ENCODE measurements around the gene FSIP2. TPM values are rescaled to one million over a fixed set of nuclear protein-coding genes. Genes with fewer than 3 reads are reported as not detected.

Gene FSIP2
- total and polyA plus RNA-seq, 11 donors: 0.01 to 1.5 (median 0.18) TPM

DNA sequence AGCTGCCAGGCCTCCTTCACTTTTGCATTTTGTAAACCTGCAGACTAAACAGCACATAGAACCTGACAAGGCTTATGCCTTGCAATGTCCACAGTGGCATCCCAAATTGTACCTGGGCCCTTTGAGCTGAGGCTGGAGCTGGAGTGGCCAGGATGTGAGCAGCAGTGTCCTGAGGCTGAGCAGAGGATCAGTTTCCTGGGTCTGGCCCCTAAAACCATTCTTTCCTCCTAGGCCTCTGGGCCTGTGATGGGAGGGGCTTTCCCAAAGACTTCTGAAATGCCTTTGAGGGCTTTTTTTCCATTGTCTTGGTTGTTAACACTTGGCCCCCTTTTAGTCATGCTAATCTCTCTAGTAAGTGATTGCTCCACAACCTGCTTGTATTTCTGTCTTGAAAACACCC is 32.8 kb downstream of the FSIP2 start:
- Histone ChIP-seq H3K27ac (no peak overlapping the region), H3K27me3 (no peaks in the 10 kb centered on the region), H3K36me3 (no peaks in the 10 kb centered on the region), H3K4me3 (no peak overlapping the region), H3K4me1 (no peaks in the 10 kb centered on the region), H3K9me3 (peaks cover 0 to 81% (median 33%) of the 10 kb centered on the region in 12 donors)
- intact Hi-C loops (cut with DNase I): no loop called here
- ATAC-seq (no peak), DNase-seq (no peak)
- TF ChIP-seq, protein P1, sequence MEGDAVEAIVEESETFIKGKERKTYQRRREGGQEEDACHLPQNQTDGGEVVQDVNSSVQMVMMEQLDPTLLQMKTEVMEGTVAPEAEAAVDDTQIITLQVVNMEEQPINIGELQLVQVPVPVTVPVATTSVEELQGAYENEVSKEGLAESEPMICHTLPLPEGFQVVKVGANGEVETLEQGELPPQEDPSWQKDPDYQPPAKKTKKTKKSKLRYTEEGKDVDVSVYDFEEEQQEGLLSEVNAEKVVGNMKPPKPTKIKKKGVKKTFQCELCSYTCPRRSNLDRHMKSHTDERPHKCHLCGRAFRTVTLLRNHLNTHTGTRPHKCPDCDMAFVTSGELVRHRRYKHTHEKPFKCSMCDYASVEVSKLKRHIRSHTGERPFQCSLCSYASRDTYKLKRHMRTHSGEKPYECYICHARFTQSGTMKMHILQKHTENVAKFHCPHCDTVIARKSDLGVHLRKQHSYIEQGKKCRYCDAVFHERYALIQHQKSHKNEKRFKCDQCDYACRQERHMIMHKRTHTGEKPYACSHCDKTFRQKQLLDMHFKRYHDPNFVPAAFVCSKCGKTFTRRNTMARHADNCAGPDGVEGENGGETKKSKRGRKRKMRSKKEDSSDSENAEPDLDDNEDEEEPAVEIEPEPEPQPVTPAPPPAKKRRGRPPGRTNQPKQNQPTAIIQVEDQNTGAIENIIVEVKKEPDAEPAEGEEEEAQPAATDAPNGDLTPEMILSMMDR (IDR thresholded peaks at IDR 0.05): no peak
- no peak for TF ChIP-seq POLR2A (IDR thresholded peaks at IDR 0.05)

DNA sequence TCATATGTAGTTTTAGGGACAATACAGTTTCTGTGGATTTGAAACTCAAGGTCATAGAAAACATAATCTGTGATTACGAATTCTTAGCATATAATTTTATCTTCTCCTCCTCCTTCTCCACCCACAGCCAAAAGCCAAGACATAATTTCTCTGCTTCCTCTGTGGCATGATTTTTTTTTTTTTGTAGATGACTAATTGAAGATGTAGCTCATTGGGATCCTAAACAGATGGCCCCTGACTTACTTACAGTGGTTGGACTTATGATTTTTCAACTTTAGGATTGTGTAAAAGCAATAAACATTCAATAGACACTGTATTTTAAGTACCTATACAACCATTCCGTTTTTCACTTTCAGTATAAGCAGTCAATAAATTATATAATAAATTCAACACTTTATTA is 42.3 kb downstream of the FSIP2 start:
- Histone ChIP-seq H3K27ac (no peak overlapping the region), H3K4me1 (no peaks in the 10 kb centered on the region), H3K27me3 (no peaks in the 10 kb centered on the region), H3K36me3 (no peaks in the 10 kb centered on the region), H3K4me3 (no peak overlapping the region), H3K9me3 (peaks cover 0 to 10% (median 0%) of the 10 kb centered on the region in 12 donors)
- intact Hi-C loops (cut with DNase I): no loop called here
- DNase-seq (no peak), ATAC-seq (no peak)
- WGBS, 4 donors: 69 to 86% (median 78%) methylated on average over 2 of the region's 2 CpGs
- TF ChIP-seq, protein P1 (IDR thresholded peaks at IDR 0.05): no peak
- TF ChIP-seq POLR2A (IDR thresholded peaks at IDR 0.05): no peak

DNA sequence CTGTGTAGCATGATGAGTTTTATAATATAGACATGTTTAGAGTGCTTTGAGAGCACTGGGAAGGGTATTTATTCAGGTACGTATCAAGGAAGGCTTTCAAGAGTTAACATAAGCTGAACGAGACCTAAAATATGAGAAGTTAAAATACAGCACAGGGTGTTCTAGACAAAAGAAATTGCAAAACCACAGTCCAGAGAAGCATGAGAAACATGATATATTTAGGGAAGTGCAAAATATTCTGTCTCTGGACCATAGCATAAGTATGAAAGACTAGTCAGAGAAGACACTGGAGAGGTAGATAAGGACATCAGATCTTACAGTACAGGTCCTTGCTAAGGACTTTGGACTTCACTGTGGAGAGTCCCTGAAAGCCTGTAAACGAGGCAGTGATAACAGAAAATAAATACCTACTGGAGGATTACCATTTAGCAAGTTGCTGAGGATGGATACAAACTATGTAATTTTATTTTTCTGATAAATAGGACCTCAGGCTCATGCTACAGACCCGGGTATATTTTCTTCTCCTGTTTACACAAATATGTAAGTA is 43.7 kb downstream of the FSIP2 start:
- WGBS, 4 donors: 72 to 77% (median 75%) methylated on average over 4 of the region's 4 CpGs
- Histone ChIP-seq H3K4me3 (no peak overlapping the region), H3K9me3 (no peaks in the 10 kb centered on the region)

DNA sequence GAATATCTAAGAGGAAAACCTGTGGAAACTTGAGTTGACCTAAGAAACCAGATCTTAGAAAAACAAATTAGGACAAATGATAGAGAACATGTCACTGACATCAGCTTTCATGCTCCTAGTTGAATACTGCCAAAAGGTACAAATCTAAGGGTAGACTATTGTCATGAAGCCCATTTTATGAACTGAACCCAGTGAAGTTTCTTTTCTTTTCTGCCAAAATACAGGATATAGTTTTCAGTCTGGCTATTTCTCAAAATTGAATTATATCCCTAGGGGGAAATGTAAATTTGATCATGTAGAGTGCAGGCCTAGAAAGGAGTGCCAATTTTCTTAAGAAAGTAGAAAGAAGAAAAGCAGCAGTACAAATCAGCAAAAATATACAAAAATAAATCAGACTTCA is 46.6 kb downstream of the FSIP2 start:
- DNase-seq: no peak
- no peak for ATAC-seq
- TF ChIP-seq, protein P1 (IDR thresholded peaks at IDR 0.05): no peak
- TF ChIP-seq POLR2A (IDR thresholded peaks at IDR 0.05): no peak
- no peaks in the 10 kb centered on the region for H3K27me3 ChIP-seq
- H3K27ac ChIP-seq: no peak overlapping the region
- no peak overlapping the region for H3K4me3 ChIP-seq
- no peaks in the 10 kb centered on the region for H3K9me3 ChIP-seq
- no peaks in the 10 kb centered on the region for H3K4me1 ChIP-seq
- H3K36me3 ChIP-seq: no peaks in the 10 kb centered on the region
- intact Hi-C loops (cut with DNase I): no loop called here

More for the DNA sequence above, 43.7 kb downstream of the FSIP2 start:
- no peak overlapping the region for H3K27ac ChIP-seq
- TF ChIP-seq POLR2A (IDR thresholded peaks at IDR 0.05): no peak
- TF ChIP-seq, protein P1 (IDR thresholded peaks at IDR 0.05): no peak
- H3K27me3 ChIP-seq: no peaks in the 10 kb centered on the region
- DNase-seq (no peak), ATAC-seq (no peak)
- no peaks in the 10 kb centered on the region for H3K36me3 ChIP-seq
- intact Hi-C loops (cut with DNase I): no loop called here
- H3K4me1 ChIP-seq: no peaks in the 10 kb centered on the region
